B cell (primary cell): ENCODE results near the gene MTRF1.

Source experiments
- CTCF ChIP-seq: fragments of 200-600 bp; IDR thresholded peaks from one replicate; pipeline ENCODE4 v1.8.0; 2022; ENCODE audit warnings: antibody characterized with exemption, mild to moderate bottlenecking
- EZH2 ChIP-seq: IDR thresholded peaks from 2 replicates; pipeline ENCODE4 v1.6.1; 2012; ENCODE audit warnings: borderline replicate concordance, low read depth, mild to moderate bottlenecking, moderate library complexity, low read length; ENCODE audit not compliant: insufficient read depth, poor library complexity, severe bottlenecking

- TF ChIP-seq EZH2 (no peak), CTCF (no peak)
These were observed 49.5 kb downstream of the MTRF1 start for GRCh38 chr13:41213919-41214318.
